GM21723 (cell line): ENCODE measurements around the gene IL22RA2.
"Not testable (repeated sequence)": the region's sequence is repeated elsewhere in the genome, so short reads cannot be mapped to it uniquely, and the experiment has no call there.

ENCODE experiments used
- ATAC-seq: cut with Tn5 transposase; IDR thresholded peaks from one replicate; pipeline ENCODE4 v1.9.1; 2021; ENCODE audit warnings: mild to moderate bottlenecking, moderate library complexity; ENCODE audit not compliant: unreplicated experiment

The IL22RA2 gene

GRCh38 chr6:137173501-137173900 lies at the start of gene IL22RA2:
IL22RA2 (minus strand) TSS chr6:137173644; CDS start chr6:137161749, 11,895 bp downstream.
- no peak for ATAC-seq

- no peak for ATAC-seq
Measured at GRCh38 chr6:137222381-137222780, 48.9 kb upstream of the IL22RA2 start.

GRCh38 chr6:137219664-137220252 lies 46.3 kb upstream of the IL22RA2 start:
- ATAC-seq: peak; percentile 7

- peak; percentile 84 for ATAC-seq
Measured at GRCh38 chr6:137218917-137219663, 45.6 kb upstream of the IL22RA2 start, which contains the start of gene IFNGR1. IFNGR1 (minus strand) TSS chr6:137219385; CDS start chr6:137219327, 58 bp downstream.

- peak; percentile 40 for ATAC-seq
Measured at GRCh38 chr6:137218473-137218916, 45.1 kb upstream of the IL22RA2 start.

GRCh38 chr6:137217801-137218472 lies 44.5 kb upstream of the IL22RA2 start:
- ATAC-seq: no peak

GRCh38 chr6:137216875-137217553 lies 43.6 kb upstream of the IL22RA2 start:
- ATAC-seq: no peak

GRCh38 chr6:137216106-137216505 lies 42.7 kb upstream of the IL22RA2 start:
- no peak for ATAC-seq

GRCh38 chr6:137215630-137216029 lies 42.2 kb upstream of the IL22RA2 start:
- ATAC-seq: not testable (repeated sequence)

GRCh38 chr6:137214931-137215330 lies 41.5 kb upstream of the IL22RA2 start:
- no peak for ATAC-seq

GRCh38 chr6:137213813-137214212 lies 40.4 kb upstream of the IL22RA2 start:
- ATAC-seq: no peak

GRCh38 chr6:137213331-137213740 lies 39.9 kb upstream of the IL22RA2 start:
- no peak for ATAC-seq

GRCh38 chr6:137211910-137212309 lies 38.5 kb upstream of the IL22RA2 start:
- ATAC-seq: no peak

- ATAC-seq: no peak
Measured at GRCh38 chr6:137210903-137211302, 37.5 kb upstream of the IL22RA2 start.

- no peak for ATAC-seq
Measured at GRCh38 chr6:137208279-137208678, 34.8 kb upstream of the IL22RA2 start.

- not testable (repeated sequence) for ATAC-seq
Measured at GRCh38 chr6:137207457-137207856, 34.0 kb upstream of the IL22RA2 start.

- ATAC-seq: no peak
Measured at GRCh38 chr6:137206577-137206976, 33.1 kb upstream of the IL22RA2 start.

- no peak for ATAC-seq
Measured at GRCh38 chr6:137203256-137203655, 29.8 kb upstream of the IL22RA2 start.

- ATAC-seq: no peak
Measured at GRCh38 chr6:137202078-137202477, 28.6 kb upstream of the IL22RA2 start.

GRCh38 chr6:137201006-137201405 lies 27.6 kb upstream of the IL22RA2 start:
- no peak for ATAC-seq

- no peak for ATAC-seq
Measured at GRCh38 chr6:137200288-137200687, 26.8 kb upstream of the IL22RA2 start.
